Loucy (cell line): ENCODE results near the gene ABLIM1.

Experiments used
- EZH2phosphoT487 ChIP-seq: fragments of 200-600 bp; IDR thresholded peaks from 2 replicates; pipeline ENCODE4 v1.6.1; 2018; ENCODE audit warnings: antibody characterized with exemption, mild to moderate bottlenecking, moderate library complexity, borderline replicate concordance
- TF ChIP-seq, protein P1 (sequence below): fragments of 200-600 bp; sonication (generic); conservative IDR thresholded peaks from 2 replicates; pipeline ENCODE4 v1.5.1; 2014; ENCODE audit warnings: mild to moderate bottlenecking, antibody characterized with exemption, low read length

DNA sequence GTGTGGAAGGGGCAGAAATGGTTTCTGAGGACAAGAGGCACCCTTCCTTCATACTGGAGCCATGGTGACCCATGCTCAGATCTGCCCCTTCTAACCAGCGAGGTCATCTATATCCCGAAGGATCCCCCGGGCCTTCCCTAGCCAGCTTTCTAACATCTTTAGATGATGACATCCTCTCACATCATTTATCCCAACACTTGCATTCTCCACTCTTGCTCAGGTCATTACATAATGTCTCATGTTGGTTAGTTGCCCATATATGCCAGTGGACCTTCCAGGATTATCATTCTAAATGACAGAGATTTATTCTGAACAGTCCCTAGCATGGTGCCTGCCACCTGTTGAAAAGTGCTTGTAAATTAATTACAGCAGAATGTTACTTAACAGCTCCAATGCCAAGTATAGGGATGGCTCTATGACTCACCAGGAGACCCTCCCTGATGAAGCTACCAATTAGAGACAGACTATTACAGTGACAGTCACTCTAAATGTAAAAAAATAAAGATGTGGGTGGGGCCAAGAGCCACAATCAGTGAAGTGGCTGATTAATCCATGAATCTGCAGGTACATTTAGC is 22.6 kb upstream of the ABLIM1 start:
- TF ChIP-seq, protein P1, sequence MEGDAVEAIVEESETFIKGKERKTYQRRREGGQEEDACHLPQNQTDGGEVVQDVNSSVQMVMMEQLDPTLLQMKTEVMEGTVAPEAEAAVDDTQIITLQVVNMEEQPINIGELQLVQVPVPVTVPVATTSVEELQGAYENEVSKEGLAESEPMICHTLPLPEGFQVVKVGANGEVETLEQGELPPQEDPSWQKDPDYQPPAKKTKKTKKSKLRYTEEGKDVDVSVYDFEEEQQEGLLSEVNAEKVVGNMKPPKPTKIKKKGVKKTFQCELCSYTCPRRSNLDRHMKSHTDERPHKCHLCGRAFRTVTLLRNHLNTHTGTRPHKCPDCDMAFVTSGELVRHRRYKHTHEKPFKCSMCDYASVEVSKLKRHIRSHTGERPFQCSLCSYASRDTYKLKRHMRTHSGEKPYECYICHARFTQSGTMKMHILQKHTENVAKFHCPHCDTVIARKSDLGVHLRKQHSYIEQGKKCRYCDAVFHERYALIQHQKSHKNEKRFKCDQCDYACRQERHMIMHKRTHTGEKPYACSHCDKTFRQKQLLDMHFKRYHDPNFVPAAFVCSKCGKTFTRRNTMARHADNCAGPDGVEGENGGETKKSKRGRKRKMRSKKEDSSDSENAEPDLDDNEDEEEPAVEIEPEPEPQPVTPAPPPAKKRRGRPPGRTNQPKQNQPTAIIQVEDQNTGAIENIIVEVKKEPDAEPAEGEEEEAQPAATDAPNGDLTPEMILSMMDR = no peak
- no peak for TF ChIP-seq EZH2phosphoT487
